ENCODE measurements around the gene BAIAP2. TPM values are rescaled to one million over a fixed set of nuclear protein-coding genes. Genes with fewer than 3 reads are reported as not detected.

BAIAP2 gene, protein sequence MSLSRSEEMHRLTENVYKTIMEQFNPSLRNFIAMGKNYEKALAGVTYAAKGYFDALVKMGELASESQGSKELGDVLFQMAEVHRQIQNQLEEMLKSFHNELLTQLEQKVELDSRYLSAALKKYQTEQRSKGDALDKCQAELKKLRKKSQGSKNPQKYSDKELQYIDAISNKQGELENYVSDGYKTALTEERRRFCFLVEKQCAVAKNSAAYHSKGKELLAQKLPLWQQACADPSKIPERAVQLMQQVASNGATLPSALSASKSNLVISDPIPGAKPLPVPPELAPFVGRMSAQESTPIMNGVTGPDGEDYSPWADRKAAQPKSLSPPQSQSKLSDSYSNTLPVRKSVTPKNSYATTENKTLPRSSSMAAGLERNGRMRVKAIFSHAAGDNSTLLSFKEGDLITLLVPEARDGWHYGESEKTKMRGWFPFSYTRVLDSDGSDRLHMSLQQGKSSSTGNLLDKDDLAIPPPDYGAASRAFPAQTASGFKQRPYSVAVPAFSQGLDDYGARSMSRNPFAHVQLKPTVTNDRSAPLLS
- polyA plus RNA-seq (2012; ENCODE audit: insufficient read depth, insufficient read length, low read depth) = 54.3 TPM

- H3K36me3 ChIP-seq = peaks cover 9% of the 10 kb centered on the region; the same call in 1 of the 2 replicates
- peaks cover 29% of the 10 kb centered on the region for H3K4me1 ChIP-seq
- H3K27me3 ChIP-seq = no peaks in the 10 kb centered on the region
- H3K4me3 ChIP-seq (ENCODE audit: low read depth, low read length) = peak within 1 kb of the TSS; percentile 84
- H3K9me3 ChIP-seq = no peaks in the 10 kb centered on the region
- no peak for TF ChIP-seq CTCF (IDR thresholded peaks at IDR 0.05; ENCODE audit: low read depth, low read length)
- DNase-seq = peak; percentile 99
These were observed at the start of gene BAIAP2 for GRCh38 chr17:81034779-81035520. Gene BAIAP2 (plus strand): TSS chr17:81035151. CDS start chr17:81035255, 104 bp downstream.

DNA sequence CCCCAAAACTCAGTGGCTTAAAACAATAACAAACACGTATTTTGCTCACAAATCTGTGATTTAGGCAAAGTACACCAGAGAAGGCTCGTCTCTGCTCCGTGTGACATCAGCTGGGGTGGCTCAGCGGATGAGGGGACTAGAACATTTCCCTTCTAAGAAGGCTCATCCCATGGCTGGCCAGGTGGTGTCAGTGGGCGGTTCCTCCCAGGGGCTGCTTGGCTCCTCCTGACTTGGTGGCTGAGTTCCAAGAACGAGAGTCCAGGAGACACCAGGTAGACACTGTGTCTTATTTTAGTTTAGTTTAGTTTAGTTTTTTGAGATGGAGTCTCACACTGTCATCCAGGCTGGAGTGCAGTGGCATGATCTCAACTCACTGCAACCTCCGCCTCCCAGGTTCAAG lies 48.9 kb upstream of the BAIAP2 start:
- no peak for TF ChIP-seq CTCF (IDR thresholded peaks at IDR 0.05; ENCODE audit: low read depth, low read length)
- DNase-seq = no peak
- H3K9me3 ChIP-seq = no peaks in the 10 kb centered on the region
- H3K36me3 ChIP-seq = no peaks in the 10 kb centered on the region
- peaks cover 11% of the 10 kb centered on the region for H3K27me3 ChIP-seq
- H3K4me1 ChIP-seq = no peaks in the 10 kb centered on the region
- H3K4me3 ChIP-seq (ENCODE audit: low read depth, low read length) = no peak overlapping the region

DNA sequence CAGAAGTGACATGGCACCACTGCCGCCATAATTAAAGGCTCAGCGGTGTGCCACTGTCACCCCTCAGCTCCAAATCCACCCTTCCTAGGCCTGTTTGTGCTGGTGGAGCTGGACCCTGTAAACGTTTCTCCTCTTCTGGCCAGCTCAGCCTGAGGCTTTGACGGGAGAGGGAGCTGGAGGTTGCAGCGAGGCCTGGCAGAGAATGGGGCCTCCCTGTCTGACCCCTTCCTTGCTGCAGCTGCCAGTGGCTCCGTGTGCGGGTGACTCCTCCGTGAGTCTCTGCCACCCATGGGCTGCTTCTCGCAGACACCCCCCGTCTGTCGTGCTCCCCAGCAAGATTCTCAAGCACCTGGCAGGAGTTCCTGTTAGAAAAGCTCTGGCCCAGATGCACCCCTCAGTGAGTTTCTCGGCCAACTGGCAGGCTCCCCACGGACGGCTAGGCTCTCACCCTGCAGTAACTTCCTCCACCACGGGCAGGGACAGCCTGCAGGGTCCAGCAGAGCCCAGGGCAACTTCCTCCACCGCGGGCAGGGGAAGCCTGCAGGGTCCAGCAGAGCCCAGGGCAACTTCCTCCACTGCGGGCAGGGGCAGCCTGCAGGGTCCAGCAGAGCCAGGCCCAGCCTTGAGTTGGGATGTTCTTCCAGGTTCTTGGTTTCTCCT lies 48.0 kb upstream of the BAIAP2 start:
- TF ChIP-seq CTCF (IDR thresholded peaks at IDR 0.05; ENCODE audit: low read depth, low read length) = no peak
- H3K27me3 ChIP-seq = peaks cover 10% of the 10 kb centered on the region
- no peaks in the 10 kb centered on the region for H3K9me3 ChIP-seq
- H3K4me1 ChIP-seq = no peaks in the 10 kb centered on the region
- DNase-seq = no peak
- H3K4me3 ChIP-seq (ENCODE audit: low read depth, low read length) = no peak overlapping the region
- no peaks in the 10 kb centered on the region for H3K36me3 ChIP-seq

DNA sequence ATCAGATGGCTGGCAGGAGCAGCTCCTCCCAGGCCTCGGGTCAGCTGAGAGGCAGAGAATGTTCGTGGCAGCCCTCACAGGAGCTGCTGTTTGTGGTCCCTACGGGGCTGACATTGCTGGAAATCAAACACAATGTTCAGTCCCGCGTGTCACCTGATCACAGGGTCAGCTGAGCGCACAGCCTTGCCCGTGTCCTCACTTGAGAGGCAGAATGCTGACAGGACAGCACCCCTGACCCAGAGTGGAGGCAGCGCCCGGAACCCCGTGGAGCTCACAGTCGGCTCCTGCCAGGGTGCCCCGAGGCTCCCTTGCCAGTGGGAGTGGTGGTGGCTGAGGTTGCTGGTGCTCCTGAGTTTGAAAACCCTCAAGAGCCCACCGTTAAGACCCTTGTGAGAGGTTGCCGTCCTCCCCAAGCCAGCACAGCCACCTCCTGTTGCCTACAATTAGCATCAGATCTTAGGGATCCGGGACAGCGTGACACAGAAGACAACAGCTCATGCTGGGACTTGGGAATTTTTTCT lies 47.0 kb upstream of the BAIAP2 start:
- DNase-seq = peak; percentile 16
- H3K4me1 ChIP-seq = no peaks in the 10 kb centered on the region
- TF ChIP-seq CTCF (IDR thresholded peaks at IDR 0.05; ENCODE audit: low read depth, low read length) = no peak
- H3K36me3 ChIP-seq = no peaks in the 10 kb centered on the region
- no peaks in the 10 kb centered on the region for H3K9me3 ChIP-seq
- no peak overlapping the region for H3K4me3 ChIP-seq (ENCODE audit: low read depth, low read length)
- H3K27me3 ChIP-seq = peaks cover 11% of the 10 kb centered on the region

DNA sequence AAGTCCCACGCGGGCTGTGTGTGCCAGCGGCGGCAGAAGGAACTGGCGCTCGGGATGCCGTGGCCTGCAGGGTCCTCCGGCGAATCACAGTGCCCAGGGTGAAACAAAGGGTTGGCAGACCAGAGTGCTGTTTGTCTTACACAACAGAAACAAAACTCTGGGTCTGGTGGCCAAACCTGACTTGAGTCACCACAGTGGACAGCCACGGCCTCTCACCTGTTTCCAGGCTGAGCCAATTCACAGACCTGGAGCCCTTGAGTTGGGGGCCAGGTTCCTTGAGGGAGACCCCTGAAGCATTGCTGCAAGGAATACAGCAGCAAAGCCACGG lies 45.4 kb upstream of the BAIAP2 start:
- no peak overlapping the region for H3K4me3 ChIP-seq (ENCODE audit: low read depth, low read length)
- no peak for TF ChIP-seq CTCF (IDR thresholded peaks at IDR 0.05; ENCODE audit: low read depth, low read length)

More for the DNA sequence above, 45.4 kb upstream of the BAIAP2 start:
- no peaks in the 10 kb centered on the region for H3K36me3 ChIP-seq
- no peaks in the 10 kb centered on the region for H3K4me1 ChIP-seq
- H3K27me3 ChIP-seq = peaks cover 11% of the 10 kb centered on the region
- peak; percentile 23 for DNase-seq
- no peaks in the 10 kb centered on the region for H3K9me3 ChIP-seq
